GM19328 (cell line): ENCODE results near the gene SDCCAG8.

Source experiments
- ATAC-seq: cut with Tn5 transposase; IDR thresholded peaks from one replicate; pipeline ENCODE4 v1.9.1; 2021; ENCODE audit warnings: mild to moderate bottlenecking, moderate library complexity; ENCODE audit not compliant: unreplicated experiment

The SDCCAG8 gene

DNA sequence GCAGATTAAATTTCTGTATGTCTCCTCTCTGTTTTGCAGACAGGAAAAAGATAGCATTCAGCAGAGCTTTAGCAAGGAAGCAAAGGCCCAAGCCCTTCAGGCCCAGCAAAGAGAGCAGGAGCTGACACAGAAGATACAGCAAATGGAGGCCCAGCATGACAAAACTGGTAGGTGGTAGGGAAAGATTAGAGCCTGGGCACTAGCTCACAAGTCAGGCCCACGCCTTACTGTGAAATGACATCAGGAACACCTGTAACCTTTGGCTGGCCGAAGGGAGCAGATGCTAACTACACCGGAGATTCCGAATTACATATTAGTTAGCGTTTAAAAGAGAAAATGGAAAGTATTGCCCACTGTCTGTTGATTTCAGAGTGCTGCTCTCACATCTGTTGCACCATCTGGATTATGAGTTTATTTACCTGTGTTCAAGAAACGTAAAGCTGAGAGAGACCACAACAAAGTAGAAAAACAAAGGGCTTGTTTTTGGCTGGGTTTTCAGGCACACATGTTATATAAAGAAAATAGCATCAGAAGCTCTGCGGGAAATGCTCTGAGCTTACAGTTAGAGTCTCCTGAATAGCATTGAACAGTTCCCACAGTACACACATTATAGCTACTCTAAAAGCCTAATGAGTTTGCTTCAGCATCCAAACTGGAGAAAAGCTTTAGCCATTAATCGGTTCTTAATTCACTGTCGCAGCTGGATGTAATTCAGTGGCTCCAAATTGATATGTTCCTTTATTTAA is 160.0 kb downstream of the SDCCAG8 start:
- no peak for ATAC-seq

DNA sequence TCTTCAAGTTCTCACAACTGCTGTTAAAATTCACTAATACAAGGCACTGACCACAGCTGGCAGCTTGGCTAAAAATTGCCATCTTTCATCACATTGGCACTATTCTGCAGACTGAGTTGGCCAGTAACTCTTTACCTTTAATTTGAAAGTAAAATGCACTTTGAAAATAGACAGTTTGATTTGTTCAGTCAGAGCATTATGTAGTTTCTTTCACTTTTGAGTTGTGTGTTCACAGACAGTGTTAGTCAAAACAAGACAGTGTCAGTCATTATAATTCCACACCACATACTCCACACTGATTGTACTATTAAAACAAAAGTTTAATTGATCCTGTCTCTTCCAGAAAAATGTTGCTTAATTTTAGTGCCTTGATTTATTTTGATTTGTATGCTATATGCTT is 160.7 kb downstream of the SDCCAG8 start:
- no peak for ATAC-seq

DNA sequence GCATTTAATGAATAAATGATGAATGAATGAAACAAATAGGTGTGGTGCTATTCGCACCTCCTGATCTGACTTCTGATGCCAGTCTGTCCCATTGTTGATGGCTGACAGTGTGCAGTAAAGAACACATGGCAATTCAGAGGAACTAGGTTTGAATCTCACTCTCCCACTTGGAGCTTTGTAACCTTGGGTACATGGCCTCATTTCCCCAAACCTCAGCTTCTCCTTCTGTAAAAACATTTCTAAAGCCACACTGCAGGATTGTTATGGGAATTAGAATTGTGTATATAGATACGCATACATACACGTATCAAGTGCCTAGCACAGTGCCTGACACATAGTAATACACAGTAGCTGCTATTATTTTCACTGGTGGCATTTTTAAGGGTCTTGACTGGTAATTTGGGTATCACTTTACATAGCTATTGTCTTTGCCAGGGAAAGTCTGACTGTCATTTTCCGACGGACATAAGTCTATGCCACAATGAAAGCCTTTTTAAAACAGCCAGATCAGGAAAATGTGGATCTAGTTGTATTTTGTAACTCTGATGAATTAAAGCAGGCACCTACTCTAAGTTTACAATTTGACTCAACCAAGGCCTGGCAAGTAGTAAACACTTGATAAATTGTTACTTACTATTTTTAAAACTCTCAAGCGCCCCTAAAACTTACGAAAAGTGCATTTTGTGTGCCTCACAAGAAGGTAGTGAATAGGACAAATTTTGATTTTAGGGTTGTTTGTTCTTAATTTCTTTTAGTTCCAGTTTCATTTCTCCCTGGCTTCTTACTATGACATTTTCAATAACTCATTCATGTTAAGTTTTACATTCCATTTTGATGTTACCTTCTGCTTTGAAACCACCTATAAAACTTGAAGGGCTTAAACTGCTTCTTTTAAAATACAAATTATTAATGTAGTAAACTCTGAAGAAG is 164.4 kb downstream of the SDCCAG8 start:
- ATAC-seq, result no peak

DNA sequence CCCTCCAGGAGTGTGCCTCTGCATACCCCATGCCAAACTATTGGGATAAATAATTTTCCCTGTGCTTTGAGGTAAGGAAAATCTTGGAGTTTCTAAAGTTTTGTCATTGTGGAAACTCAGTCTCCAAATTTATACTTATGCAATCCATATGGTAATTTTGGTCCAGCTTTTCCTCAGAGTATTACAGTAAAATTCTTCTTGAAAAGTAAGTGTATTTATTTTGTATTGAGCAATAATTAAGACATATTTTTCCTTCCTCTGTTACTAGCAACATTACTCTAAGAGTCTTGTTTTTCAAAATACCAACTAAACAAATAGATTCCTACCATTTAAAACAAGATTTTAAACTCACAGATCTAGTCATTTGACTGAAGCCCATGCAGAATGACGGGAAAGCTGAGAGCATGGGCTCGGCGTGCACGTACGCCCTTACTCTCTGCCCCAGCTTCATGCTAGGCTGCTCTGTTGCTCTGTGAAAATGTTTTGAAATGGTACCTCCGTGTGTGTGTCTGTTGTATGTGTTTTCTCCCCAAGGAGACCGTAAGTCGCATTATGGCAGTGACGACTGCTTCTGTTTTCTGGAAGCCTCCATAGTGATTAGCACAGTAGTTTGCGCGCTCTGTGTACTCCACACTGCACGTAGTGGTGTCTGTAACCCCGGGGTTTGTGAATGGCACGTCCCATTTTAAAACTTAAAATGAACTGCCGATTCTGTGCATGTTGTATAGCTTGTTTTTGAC is 165.3 kb downstream of the SDCCAG8 start:
- no peak for ATAC-seq

DNA sequence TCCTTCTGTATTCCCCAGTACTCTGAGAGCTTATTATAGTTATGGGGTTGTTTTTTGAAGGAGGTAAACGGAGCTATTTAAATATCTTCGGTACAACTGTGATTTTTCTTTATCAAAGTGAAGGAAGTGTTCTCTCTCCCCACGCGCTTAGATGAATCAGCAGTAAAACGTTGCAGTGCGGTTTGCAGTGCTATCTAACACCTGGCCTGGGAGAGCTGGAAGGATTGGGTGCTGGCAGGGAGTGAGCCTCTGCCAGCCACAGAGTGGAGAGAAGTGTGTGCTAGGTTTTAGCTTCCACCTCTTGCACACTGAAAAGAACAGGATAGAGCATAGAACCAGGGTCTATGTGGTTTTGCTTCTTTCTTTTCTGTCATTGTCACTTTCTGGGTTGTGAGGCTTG is 165.9 kb downstream of the SDCCAG8 start:
- no peak for ATAC-seq

DNA sequence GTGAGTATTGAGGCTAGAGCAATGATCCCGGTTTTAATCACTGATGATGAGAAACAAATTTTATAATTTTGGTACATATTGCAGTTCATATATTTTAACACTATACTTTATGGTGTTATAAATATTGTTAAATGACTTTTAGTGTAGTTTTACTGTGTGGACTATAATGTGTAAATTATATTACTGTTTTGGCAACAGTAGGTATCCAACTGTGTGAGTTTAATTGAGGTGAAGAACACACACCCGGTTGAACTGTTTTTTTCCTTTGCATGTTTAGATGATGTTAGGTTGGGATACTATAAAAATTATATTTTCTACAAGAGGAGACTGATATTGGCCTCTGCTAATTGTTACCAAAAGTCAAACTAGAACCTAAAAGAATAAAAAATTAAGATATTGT is 166.5 kb downstream of the SDCCAG8 start:
- ATAC-seq, result no peak

DNA sequence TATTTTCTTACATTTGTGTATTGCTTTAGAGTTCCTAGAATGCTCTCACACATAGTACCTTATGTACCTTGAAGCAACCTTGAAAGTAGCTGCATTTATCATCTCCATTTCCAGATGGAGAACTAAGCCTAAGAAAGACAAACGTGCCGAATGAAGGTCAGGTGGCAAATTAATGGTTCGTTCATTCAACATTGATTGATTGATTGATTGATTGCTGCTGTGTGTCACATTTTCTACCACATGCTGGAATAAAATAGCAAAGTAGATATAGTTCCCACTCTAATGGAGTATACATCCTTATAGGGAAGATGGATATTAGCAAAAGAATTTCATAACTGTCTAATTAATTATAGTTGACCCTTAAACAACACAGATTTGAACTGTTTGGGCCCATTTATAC is 172.2 kb downstream of the SDCCAG8 start:
- ATAC-seq, result no peak

DNA sequence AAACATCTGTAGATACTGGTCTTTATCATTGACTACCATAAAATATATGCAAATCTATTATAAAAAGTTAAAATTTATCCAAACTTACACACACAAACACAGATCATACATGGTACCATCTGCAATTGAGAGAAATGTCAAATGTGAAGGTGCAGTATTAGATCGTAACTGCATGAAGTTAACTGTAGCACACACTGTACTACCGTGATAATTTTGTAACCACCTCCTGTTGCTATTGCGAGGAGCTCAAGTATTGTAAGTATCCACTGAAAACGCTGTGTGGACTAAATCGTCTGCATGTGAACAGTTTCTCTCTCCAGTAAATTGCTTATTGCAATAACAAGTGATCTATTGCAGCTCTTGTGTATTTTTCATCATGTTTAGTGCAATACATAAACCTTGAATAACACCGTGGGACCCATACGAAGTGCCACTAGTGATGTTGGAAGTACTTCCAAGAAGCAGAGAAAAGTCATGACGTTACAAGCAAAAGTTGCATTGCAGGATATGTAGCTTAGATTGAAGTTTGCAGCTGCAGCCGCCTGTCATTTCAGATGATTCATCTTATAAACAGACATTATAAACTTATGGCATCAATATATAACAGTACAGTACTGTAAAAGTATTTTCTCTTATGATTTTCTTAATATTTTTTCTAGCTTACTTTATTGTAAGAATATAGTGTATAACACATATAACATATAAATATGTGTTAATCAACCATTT is 172.9 kb downstream of the SDCCAG8 start:
- no peak for ATAC-seq

DNA sequence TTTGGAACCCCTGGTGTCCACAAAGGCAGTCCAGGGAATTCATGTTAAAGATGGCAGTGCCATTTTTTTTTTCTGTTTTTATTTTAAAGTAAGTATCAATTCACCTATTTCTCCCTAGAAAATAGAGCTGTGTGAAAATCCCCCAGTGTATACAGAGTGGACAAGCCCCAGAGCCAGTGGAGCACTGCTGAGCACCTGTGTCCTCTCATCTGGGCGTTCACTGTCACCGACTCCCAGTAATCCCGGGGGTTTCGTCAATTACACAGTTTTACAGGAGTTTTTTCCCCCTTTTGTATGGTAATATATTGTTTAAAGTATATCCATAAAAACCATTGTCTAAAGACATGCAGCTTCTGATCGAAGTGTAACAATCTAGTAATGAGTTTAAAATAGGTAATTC is 175.8 kb downstream of the SDCCAG8 start:
- ATAC-seq, result no peak

DNA sequence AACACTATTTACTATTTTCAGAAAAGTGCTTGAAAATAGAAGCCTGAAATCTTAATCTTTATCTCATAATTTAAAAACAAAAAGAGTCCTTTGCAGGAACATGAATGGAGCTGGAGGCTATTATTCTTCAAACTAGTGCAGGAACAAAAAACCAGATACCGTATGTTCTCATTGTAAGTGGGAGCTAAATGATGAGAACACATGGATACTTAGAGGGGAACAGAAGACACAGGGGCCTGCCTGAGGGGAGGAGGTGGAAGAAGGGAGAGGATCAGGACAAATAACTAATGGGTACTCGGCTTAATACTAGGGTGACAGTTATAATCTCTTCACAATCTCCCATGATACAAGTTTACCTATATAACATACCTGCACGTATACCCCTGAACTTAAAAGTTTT is 176.3 kb downstream of the SDCCAG8 start:
- ATAC-seq, result no peak

DNA sequence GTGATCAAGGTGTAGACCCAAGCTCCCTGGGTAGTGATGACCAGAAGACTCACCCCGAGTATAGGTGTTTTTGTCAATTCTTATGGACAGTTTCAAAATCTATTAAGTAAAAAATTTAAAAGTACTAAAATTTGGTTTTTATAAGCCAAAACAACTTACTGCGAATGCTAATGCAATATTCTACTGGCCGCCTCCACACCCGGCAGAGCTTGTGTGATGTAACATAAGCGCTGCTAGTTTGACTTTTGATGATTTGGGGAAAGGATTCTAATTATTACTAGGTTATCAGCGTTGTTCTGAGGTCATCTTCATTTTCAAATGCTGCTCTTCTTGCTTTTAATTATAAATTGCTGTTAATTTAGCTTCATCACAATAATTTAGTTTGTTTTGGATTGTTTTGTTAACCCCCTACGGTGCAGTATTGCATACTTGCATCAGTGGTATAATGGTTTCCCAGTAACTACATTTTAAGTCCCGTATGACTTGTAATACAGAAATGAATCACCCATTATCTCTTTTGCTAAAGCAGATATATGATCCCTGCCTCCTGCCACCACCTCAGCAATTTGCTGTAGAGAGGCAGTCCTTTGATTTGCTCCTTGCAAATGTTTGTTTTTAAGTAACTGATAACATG is 178.0 kb downstream of the SDCCAG8 start:
- ATAC-seq, result no peak

DNA sequence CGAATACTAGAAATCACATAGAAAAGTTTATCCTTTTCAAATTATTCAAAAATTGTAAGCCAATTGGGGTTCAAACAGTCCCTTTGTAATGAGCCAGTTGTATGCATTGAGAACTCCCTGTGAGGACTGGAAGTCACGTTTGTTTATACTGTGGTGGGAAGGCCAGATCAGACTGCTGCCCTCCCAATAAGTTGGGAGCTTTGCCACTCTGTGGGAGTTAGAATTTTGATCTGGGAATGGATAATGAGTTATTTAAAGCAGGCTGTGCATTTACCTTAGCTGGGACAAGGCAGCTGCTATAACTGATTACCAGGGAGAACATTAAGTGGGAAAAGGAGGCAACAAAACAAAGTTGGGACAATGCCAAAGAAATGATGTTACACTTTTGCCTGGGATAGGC is 178.8 kb downstream of the SDCCAG8 start:
- ATAC-seq, result no peak

DNA sequence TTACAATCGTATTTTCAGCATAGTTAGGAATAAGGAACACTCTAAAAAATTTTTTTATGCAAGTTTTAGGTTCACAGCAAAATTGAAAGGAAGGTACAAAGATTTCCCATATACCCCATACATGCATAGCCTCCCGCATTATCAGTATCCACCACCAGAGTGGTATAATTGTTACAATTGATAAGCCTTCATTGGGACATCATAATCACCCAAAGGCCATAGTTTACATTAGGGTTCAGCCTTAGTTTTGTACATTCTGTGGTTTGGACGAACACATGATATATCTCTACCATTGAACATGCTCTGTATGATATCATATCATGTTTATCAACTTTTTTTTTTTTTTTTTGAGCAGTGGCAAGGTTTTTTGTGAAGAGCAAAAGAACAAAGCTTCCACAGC is 180.0 kb downstream of the SDCCAG8 start:
- ATAC-seq, result no peak

DNA sequence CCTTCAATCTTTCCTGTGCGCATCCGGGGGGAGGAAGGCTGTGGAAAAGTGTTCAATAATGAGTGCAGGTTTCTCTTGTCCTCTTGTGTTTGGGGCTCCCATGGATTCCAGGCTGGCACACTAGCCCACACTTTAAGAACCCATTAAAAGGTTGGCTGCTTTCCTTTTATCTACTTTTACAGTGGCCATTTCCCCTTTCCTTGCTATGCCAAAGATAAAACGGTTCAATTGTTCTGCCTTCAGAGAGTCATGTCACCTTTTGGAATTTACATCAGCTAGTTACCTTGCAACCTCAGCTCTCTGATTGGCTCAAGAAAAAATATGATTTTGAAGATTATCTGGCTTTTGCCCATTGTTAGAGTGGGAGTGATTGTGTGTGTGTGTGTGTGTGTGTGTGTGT is 182.3 kb downstream of the SDCCAG8 start:
- no peak for ATAC-seq

DNA sequence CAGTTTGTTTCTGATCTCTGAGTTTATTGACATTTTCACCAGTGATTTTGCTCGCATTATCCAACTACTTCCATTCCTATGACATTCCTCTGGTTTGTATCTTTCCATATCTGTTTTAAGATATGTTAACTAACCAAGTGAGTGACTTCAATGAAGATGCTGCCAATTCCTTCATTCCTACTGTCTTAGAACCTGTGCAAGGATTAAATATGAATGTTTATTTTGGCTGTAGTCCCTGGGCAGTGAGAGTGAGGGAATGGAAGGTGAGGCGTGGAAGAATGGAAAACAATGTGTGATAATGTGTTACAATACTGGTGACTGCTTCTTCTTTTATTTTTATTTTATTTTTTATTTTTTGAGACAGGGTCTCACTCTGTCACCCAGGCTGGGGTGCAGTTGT is 183.0 kb downstream of the SDCCAG8 start:
- no peak for ATAC-seq

DNA sequence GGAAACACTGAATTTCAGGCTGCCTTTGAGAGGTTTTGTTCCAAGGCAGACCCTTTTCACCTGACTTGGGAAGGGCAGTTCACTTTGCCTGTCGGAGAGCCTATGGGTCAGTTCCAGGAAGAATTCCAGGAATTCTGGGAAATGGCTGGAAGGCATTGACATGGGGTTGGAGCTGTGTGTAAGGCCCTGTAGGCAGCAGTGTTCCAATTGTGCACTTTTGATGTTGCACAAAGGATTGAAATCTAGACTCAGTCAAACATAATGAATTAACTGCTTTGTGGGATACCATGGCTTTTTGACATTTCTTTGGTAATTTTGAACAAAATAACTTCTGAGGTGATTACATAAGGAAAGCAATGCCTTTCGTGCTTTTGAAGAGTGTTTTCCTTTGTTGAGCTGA is 184.6 kb downstream of the SDCCAG8 start:
- ATAC-seq, result no peak

DNA sequence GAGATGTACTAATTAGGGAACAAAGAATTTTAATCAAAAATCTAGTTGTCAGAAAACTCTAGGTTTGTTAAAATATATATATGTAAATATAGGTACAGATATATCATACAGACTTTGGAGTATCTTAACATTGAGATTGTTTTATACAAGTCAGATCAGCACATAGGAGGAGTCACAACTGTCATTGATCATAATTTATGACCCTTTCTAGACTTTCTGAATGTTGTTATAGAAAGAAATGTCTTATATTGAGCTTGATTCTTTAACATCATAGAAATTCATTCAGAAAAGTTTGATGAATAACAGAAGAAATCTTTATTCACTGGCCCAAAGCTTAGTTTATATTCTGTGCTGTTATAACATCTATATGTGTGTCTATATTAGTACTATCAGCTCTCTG is 185.8 kb downstream of the SDCCAG8 start:
- ATAC-seq, result no peak

DNA sequence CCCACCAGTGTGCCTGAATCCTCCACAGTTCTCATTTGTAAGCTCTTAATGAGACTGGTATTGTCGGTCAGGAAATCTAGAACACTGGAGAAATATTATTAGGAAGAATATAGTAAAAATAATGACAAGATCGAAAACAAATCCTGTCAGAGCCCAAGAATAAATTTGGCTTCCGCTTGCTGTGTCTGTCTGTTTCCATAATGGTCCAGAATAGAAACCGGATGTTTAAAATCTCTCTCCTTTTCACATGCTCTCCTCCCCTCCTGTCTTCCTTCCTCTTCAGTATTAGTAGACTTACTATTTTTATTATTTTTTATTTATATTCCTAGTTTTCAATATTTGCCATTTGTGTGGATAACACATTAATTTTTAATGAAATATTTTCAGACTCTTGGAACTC is 187.7 kb downstream of the SDCCAG8 start:
- no peak for ATAC-seq

DNA sequence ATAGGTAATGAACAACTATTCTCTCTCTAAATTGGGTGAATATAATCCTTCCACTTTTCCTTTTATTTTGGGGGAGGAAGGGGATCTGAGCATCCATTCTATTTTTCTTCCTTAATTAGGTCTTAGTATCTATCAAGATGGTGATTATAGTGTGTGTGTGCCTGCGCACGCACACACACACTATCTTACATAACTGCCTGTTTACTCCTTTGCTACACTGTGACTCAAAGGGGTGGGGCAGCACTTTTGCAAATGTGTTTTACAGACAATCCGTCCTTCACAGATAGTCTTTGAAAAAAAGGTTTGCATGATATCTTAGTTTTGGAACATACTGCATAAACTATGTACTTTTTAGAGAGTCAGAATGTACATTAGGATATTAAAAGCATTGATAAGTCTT is 191.5 kb downstream of the SDCCAG8 start:
- ATAC-seq, result no peak

DNA sequence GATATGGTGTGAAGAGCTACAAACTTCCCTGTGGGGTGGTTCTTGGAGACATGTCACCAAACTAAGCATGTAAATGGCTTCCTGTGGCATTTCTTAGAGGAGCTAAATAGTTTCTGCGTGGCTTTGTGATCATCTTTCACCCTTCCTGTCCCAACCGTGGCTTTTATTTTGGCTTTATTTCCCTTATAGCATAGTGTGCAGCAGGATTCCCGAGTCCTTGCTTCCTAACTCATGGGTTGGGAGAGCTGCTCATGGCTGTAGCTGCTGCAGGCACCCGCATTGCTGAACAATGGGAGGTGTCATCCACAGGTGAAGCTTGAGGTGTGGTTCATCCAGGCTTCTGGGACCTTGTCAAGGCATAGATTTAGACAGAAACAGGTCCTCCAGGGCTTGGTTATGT is 192.0 kb downstream of the SDCCAG8 start:
- no peak for ATAC-seq
